GM19395 (cell line): ENCODE results near the gene KIF2A.
"Not testable (repeated sequence)": the region's sequence is repeated elsewhere in the genome, so short reads cannot be mapped to it uniquely, and the experiment has no call there.

Experiments
- ATAC-seq: cut with Tn5 transposase; IDR thresholded peaks from one replicate; pipeline ENCODE4 v1.9.1; 2021; ENCODE audit warnings: mild to moderate bottlenecking, moderate library complexity; ENCODE audit not compliant: unreplicated experiment

The KIF2A gene

DNA sequence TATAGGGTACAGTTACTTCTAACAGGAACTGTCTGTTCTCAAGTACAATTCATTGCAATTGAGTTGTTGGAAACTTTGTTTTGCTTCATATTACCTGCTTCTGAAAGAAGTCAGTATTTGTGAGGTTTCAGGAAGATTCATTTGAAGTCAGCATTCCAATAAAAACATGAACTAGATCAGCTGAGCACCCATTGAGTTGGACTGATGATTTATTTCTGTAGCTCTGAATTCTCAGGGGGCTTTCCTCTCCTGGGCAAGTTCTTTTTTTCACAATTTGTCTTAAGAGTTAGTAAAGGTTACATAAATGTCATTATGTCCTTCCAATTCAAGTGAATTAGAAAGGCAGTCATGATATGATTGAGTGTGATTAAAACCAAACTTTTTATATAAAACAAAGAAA, 16.2 kb upstream of the KIF2A start:
- no peak for ATAC-seq

DNA sequence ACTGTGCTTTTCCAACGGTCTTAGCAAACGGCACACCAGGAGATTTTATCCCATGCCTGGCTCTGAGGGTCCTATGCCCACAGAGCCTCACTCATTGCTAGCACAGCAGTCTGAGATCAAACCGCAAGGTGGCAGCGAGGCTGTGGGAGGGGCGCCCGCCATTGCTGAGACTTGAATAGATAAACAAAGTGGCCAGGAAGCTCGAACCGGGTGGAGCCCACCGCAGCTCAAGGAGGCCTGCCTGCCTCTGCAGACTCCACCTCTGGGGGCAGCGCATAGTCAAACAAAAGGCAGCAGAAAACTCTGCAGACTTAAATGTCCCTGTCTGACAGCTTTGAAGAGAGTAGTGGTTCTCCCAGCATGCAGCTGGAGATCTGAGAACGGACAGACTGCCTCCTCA, 14.2 kb upstream of the KIF2A start:
- ATAC-seq: not testable (repeated sequence)

DNA sequence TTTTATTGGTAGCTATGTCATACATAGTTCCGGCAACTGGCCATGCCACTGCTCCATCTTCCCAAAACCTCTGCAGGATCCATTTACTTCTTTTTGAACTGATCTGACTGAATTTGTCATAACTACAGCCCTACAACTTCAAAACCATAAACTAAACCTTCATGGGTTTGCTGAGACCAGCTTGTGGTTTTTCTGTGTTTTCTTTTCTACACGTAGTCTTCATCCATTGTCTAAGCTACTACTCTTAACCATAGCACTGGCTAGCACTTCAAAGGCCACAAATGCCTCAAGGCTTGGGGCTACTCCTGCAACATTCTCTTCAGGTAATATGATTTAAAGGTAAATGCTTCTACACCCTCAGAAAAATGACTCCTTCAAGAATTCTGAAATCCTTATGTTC, 9.0 kb upstream of the KIF2A start:
- no peak for ATAC-seq

DNA sequence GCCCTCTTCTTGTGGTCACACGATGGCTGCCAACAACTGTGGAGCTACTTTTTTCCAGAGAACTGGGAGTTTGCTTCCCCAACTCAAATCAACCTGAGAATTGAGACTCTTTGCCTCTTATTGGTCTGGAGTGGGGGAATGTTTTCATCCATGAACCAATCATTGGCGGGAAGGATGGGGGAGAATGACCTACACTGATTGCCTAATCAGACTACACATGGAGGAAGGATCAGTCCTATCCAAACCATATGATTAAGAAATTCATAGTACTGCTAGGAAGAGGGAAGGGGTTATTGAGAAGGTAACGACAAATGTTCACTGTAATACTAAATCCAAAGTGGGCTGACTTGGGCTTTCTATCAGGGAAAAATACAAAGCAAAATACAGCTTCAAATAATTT, 7.9 kb upstream of the KIF2A start:
- ATAC-seq: no peak

DNA sequence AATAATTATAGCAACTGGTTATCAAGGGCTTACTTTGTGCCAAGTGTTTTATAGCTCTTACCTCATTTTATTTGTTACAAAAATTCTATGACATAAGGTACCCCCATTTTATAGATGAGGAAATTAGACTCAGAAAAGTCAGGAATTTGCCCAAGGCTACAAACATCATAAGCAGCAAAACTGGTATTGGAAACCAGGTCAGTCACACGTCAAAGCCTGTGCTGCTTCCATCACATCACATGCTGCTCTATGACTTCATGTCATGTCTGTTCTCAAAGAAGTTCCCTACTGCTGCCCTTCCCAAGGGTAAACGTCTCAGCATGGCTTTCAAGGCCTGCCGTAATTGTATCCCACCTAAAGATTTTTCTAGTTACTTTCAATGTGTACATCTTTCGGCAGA, 6.9 kb upstream of the KIF2A start:
- ATAC-seq: no peak

DNA sequence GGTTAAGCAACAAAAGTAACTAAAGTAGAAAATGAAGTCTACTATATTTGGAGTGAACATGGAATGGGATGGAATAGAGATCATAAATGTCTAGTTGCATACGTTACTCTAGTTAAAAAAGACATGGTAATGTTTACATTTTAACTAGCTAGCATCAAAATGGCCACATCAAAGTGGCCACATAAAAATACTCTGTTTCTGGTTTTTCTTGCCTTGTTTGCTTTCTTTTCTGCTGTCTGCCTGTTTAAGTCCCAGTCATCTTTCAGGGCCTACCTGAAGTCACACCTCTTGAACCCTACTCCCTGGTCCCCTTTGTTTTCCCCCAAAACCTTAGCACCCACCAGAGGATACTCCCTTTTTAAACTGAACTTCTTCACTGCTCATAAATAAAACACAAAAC, 6.4 kb upstream of the KIF2A start:
- ATAC-seq: no peak

- no peak for ATAC-seq
These were observed 670 bp upstream of the KIF2A start for GRCh38 chr5:62305358-62305714.

- ATAC-seq: peak; percentile 45
These were observed 403 bp downstream of the KIF2A start for GRCh38 chr5:62306323-62306895.

GRCh38 chr5:62306896-62307689, 1.1 kb downstream of the KIF2A start:
- peak; percentile 35 for ATAC-seq

DNA sequence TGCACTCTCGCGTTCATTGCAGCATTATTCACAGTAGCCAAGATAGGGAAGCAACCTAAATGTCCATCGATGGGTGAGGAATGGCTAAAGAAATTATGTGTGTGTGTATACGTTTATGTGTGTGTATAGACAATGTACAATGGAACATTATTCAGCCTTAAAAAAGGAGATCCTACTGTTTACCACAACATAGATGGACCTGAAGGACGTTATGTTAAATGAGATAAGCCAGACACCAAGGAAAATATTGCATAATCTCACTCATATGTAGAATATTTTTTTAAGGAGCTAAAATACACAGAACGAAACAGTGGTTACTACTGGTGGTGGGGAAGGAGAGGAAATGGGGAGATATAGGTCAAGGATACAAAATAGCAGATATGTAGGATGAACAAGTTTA, 2.4 kb downstream of the KIF2A start:
- no peak for ATAC-seq

- ATAC-seq: no peak
These were observed 3.1 kb downstream of the KIF2A start for GRCh38 chr5:62309107-62309506.

DNA sequence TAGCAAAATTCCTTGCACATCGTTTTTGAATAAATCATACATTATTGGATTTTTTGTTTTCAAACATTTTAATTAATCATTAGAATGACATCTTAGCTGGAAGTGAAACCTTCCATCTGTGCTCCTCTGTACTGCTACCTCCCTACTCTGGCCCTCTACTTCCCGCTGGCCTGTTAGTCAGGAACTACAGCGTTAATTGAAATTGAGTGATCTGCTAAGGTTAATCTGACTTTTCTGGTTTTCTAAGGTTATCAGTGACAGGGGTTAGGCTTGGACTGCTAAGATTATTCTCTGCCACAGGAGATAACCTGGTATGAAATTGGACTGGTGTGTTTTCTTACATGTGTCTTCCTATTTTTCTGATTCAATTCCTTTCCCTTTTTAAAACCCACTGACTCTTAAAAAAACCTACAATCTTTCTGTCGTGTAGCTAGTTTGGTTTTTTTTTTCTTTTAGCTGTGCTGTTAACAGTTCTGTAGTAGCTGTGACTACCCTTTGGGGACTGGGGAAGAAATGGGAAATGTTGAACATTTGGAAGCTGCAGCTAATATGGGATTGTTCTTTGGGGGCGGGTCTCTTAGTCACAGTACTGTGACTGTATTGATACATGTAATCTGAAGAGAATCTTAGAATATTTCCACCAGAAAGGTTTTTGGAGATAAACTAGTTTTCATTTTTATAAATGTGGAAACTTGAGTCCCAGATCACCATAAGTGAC, 4.6 kb downstream of the KIF2A start:
- ATAC-seq: no peak

DNA sequence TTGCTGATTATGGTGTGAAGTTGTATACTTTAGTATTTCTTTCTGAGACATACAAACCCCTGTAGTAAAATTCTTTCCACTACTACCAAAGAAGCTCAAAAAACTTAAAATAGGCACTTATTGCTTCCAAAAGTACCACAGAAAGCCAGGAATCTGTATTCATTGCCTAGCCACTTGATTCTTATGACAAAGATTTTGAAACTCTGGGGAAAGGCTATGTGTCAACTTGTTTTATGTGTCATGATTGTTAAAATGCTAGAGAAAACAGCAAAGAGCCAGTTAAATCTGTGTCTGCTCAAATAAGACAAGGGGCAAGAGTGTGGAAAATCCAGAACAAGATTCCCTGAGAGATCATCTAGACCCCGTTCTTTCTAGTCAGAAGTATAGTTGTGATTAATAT, 6.0 kb downstream of the KIF2A start:
- ATAC-seq: no peak

GRCh38 chr5:62312674-62313073, 6.7 kb downstream of the KIF2A start:
- no peak for ATAC-seq

DNA sequence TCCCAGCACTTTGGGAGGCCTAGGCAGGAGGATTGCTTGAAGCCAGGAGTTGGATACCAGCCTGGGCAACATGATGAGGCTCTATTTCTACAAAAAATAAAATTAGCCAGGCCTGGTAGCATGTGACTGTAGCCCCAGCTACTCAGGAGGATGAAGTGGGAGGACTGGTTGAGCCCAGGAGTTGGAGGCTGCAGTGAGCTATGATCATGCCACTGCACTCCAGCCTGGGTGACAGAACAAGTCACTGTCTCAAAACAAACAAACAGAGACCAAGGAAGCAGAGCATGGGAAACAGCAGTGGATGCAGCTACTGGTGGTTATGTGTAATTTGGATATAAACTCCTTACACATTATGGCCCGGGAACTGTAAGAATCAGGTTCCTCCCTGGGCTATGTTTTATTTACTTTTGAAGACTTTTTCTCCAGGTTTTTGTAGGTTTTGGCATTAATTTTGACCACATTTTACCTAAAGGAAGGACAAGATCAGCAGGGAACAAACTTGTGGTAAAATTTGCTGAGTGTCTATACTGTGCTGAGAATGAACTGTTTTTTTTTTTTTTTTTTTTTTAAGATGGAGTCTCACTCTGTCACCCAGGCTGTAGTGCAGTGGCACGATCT, 8.3 kb downstream of the KIF2A start:
- ATAC-seq: no peak

GRCh38 chr5:62315376-62316175, 9.6 kb downstream of the KIF2A start:
- no peak for ATAC-seq

GRCh38 chr5:62316176-62316502, 10.1 kb downstream of the KIF2A start:
- ATAC-seq: no peak

DNA sequence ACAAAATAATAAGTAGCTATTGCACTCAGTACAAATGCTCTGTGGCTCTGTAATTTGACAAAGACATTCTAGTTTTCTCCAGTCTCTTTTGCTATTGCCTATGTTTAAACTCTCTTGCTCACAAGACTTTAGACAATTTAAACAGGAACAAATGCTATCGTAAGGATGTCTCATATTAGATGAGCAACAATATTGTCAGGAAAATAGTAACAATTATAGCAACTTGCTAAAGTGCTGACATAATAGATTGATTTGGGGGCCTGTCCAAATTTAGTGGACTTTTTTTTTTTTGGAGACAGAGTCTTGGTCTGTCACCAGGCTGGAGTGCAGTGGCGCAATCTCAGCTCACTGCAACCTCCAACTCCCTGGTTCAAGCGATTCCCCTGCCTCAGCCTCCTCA, 11.8 kb downstream of the KIF2A start:
- no peak for ATAC-seq

DNA sequence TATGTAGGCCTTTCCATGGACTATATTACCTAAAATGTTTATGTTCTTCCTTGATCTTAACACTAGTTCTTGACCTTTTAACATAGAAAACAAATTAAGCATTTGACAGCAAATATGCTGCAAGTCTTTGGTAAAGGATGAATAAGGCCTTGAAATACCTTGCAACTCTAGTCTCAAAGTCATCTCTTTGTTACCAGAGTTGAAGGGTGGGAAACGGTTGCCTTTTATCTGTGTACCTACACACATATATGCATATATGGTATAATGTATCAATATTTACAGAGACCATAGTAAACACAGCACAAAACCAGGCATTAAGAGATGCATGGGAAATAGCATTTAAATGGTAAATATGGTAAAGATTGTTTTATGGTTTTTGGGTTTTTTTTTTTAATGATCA, 16.5 kb downstream of the KIF2A start:
- no peak for ATAC-seq

DNA sequence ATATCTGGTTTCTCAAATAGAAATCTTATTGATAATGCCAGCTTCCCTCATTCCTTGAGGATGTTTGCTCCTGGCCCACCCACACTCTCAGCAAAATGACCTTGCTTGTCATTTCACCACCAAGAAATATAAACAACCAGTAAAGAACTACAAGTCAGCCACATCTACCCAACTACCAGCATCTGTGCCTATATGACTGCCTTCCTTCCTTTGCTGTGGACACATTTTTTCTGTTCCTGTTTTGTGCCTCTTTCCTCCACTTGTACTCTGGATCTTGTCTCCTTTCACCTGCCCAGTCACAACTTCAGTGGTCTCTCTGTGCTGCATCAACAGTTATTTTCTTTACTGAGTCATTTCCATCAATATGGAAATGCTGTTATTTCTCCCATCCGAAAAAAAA, 20.3 kb downstream of the KIF2A start:
- ATAC-seq: peak; percentile 83

- ATAC-seq: no peak
These were observed 20.7 kb downstream of the KIF2A start for GRCh38 chr5:62326702-62327101.
